Upper lobe of left lung (tissue), 4 donors: ENCODE measurements around the gene SEMA5A.

Experiments
- EP300 ChIP-seq, 4 donors: sonication (generic); formaldehyde crosslinking; IDR thresholded peaks; one replicate each; pipeline ENCODE4 v1.5.1; 2017; ENCODE audit warnings: antibody characterized with exemption in 4 of 4, control low read depth in 2 of 4
- POLR2AphosphoS5 ChIP-seq, 2 donors: sonication (generic); formaldehyde crosslinking; IDR thresholded peaks; one replicate each; pipeline ENCODE4 v1.5.1; 2017; ENCODE audit warnings: antibody characterized with exemption in 2 of 2
- TF ChIP-seq, protein P1 (sequence below), 6 experiments: fragments of 450-650 bp in 4 of 6; fragments of 200-600 bp in 2 of 6; sonication (generic) in 2 of 6; IDR thresholded peaks; one replicate each; pipeline ENCODE4 v1.5.1; 2016 to 2019; ENCODE audit warnings: antibody characterized with exemption in 6 of 6

DNA sequence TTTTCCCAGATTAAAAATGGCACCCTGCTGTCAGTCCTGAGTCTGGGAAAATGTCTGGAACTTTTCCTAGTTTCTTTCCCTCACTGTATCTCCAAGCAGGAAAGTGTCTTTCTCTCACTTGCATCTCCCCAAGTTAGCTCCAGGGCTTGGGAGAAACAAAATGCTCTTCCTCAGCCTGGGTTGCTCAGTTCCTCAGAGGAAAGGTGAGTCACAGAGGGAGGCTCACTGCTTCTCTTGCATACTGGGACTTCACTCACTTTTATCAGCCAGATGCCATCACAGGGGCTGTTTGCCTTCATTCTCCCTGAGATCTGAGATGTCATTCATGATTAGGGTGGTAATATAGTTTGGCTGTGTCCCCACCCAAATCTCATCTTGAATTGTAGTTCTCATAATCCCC, 519.9 kb downstream of the SEMA5A start:
- TF ChIP-seq, protein P1, sequence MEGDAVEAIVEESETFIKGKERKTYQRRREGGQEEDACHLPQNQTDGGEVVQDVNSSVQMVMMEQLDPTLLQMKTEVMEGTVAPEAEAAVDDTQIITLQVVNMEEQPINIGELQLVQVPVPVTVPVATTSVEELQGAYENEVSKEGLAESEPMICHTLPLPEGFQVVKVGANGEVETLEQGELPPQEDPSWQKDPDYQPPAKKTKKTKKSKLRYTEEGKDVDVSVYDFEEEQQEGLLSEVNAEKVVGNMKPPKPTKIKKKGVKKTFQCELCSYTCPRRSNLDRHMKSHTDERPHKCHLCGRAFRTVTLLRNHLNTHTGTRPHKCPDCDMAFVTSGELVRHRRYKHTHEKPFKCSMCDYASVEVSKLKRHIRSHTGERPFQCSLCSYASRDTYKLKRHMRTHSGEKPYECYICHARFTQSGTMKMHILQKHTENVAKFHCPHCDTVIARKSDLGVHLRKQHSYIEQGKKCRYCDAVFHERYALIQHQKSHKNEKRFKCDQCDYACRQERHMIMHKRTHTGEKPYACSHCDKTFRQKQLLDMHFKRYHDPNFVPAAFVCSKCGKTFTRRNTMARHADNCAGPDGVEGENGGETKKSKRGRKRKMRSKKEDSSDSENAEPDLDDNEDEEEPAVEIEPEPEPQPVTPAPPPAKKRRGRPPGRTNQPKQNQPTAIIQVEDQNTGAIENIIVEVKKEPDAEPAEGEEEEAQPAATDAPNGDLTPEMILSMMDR (IDR thresholded peaks at IDR 0.05), result no peak
- TF ChIP-seq POLR2AphosphoS5 (IDR thresholded peaks at IDR 0.05), result no peak
- no peak for TF ChIP-seq EP300 (IDR thresholded peaks at IDR 0.05)
